BLaER1 treated with 17β-estradiol and CSF1 and Interleukin-3, amounts not matched to agents 10 nM and 100 nM (cell line): ENCODE measurements around the gene SHMT1.
"Not testable (repeated sequence)": the region's sequence is repeated elsewhere in the genome, so short reads cannot be mapped to it uniquely, and the experiment has no call there.

Experiments used
- H3K27ac ChIP-seq, 11 experiments: shearing (Covaris generic); formaldehyde crosslinking; 2 replicates each; pipeline ENCODE4 v1.8.1; 2022
- H3K27me3 ChIP-seq, 11 experiments: shearing (Covaris generic); formaldehyde crosslinking; 2 replicates each; pipeline ENCODE4 v1.8.1; 2022
- H3K36me3 ChIP-seq, 11 experiments: shearing (Covaris generic); formaldehyde crosslinking; 2 replicates each; pipeline ENCODE4 v1.8.1; 2022
- H3K4me1 ChIP-seq, 10 experiments: shearing (Covaris generic); formaldehyde crosslinking; 2 replicates each; pipeline ENCODE4 v1.8.1; 2022
- H3K4me2 ChIP-seq, 11 experiments: shearing (Covaris generic); formaldehyde crosslinking; 2 replicates each; pipeline ENCODE4 v1.8.1; 2022
- H3K4me3 ChIP-seq, 10 experiments: shearing (Covaris generic); formaldehyde crosslinking; 2 replicates each; pipeline ENCODE4 v1.8.1; 2022
- H3K9ac ChIP-seq, 11 experiments: shearing (Covaris generic); formaldehyde crosslinking; 2 replicates each; pipeline ENCODE4 v1.8.1; 2022
- H3K9me3 ChIP-seq, 11 experiments: shearing (Covaris generic); formaldehyde crosslinking; replicated peaks in 1 of 11; 2 replicates each; pipeline ENCODE4 v1.8.1; 2022
- H4K20me1 ChIP-seq, 11 experiments: shearing (Covaris generic); formaldehyde crosslinking; 2 replicates each; pipeline ENCODE4 v1.8.1; 2022
- Cebpa-rat ChIP-seq, 11 experiments: shearing (Covaris generic); IDR thresholded peaks; 2 replicates each; pipeline ENCODE4 v1.8.1; 2022

Gene SHMT1

DNA sequence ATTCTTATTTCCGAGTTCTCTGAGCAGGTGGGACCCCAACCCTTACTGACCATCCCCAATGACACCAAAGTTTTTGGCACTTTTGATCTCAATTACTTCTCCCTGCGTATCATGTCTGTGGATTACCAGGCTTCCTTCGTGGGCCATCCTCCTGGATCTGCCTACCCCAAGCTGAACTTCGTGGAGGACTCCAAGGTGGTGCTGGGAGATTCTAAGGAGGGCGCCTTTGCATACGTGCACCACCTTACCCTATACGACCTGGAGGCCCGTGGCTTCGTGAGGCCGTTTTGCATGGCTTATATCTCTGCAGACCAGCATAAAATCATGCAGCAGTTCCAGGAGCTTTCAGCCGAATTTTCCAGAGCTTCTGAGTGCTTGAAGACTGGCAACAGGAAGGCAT, 47.4 kb downstream of the SHMT1 start:
- H3K4me2 ChIP-seq = peak overlapping the region; percentile 89 to 98 (median 95)
- H3K27me3 ChIP-seq = no peaks in the 10 kb centered on the region
- H4K20me1 ChIP-seq = peaks cover 59 to 82% (median 75%) of the 10 kb centered on the region in 11 experiments
- no peak for TF ChIP-seq Cebpa-rat (IDR thresholded peaks at IDR 0.05)
- H3K27ac ChIP-seq = peak overlapping the region; percentile 91 to 100 (median 94)
- peaks cover 31 to 72% (median 63%) of the 10 kb centered on the region in 11 experiments for H3K36me3 ChIP-seq
- peaks cover 62 to 85% (median 76%) of the 10 kb centered on the region in 10 experiments for H3K4me1 ChIP-seq
- H3K4me3 ChIP-seq = peak overlapping the region; percentile 70 to 97 (median 88)
- peaks cover 0 to 15% (median 0%) of the 10 kb centered on the region in 11 experiments; a peak in 4 of 22 replicates for H3K9me3 ChIP-seq
- peak overlapping the region; percentile 85 to 99 (median 96) for H3K9ac ChIP-seq

DNA sequence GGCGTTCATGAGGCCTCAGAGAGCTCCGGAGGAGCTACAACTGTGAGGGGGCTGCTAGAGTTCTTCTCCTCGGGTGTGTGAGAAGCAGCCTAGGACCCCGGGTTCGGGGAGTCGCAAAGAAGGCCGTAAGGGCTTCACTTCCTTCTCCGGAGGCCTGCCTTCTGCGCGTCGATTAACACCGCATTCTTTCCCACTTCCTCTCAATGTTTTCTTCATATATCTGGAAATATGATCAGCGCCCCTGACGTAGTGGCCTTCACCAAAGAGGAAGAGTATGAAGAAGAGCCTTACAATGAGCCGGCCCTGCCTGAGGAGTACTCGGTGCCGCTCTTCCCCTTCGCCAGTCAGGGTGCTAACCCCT, 47.8 kb downstream of the SHMT1 start:
- H3K4me1 ChIP-seq = peaks cover 62 to 82% (median 74%) of the 10 kb centered on the region in 10 experiments

DNA sequence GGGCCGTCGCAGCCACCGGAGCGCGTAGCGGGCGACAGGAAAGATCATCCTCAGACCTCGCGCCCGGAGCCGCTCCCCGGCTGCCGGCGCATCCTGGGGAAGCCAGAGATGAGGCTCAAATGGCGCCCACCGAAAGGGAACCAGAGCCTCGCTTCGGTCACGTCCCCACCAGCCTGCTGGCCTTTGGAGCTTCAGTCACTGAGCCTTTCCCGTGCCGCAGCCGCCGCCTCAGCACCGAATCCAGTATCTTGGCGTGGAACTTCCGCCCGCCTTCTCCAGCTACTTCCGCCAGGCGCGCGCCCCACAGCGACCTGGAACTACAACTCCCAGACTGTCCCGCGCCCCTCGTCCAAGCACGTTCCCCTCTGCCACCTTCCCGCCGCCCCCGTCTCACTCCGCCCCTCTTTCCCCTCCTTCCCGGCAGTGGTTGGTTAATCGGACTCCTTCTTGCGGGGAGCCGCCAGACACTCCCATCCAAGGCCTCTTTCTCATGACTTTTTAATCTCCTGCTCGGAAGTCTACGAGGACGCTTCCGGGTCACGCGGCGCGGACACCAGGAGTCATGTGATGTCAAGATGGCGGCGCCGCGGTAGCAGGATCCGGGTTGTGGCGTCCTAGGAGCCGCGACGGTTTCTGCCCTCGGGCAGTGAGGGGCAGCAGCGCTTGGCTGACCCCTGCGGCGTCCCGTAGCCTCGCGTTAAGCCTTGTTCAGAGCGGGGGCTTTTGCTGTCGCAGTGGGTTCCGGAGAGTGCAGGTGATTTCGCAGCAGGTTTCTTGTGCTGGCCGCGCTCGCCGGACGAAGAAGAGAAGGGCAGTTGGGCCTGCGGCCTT, 48.4 kb downstream of the SHMT1 start, which contains the start of the genes SMCR8 and TOP3A:
Gene SMCR8, plus strand, starts transcription at position 563 of the 831 bp plus-strand sequence. CDS start 497 bp downstream, outside the sequence.
Gene TOP3A, minus strand, starts transcription at position 264 of the 831 bp plus-strand sequence. Its CDS starts 216 bp downstream, at position 48.
- H3K4me3 ChIP-seq = peak within 1 kb of the TSS; percentile 70 to 97 (median 88)
- H4K20me1 ChIP-seq = peaks cover 57 to 82% (median 75%) of the 10 kb centered on the region in 11 experiments
- H3K4me2 ChIP-seq = peak within 1 kb of the TSS; percentile 92 to 99 (median 96)
- H3K4me1 ChIP-seq = peaks cover 58 to 77% (median 68%) of the 10 kb centered on the region in 10 experiments
- H3K27ac ChIP-seq = peak within 1 kb of the TSS; percentile 91 to 100 (median 94)
- H3K9ac ChIP-seq = peak within 1 kb of the TSS; percentile 85 to 99 (median 96)
- no peaks in the 10 kb centered on the region for H3K27me3 ChIP-seq
- no peak for TF ChIP-seq Cebpa-rat (IDR thresholded peaks at IDR 0.05)
- H3K36me3 ChIP-seq = peaks cover 40 to 72% (median 61%) of the 10 kb centered on the region in 11 experiments
- H3K9me3 ChIP-seq = peaks cover 0 to 15% (median 0%) of the 10 kb centered on the region in 11 experiments; a peak in 4 of 22 replicates

More for the DNA sequence above, 47.8 kb downstream of the SHMT1 start:
- no peak for TF ChIP-seq Cebpa-rat (IDR thresholded peaks at IDR 0.05)
- Histone ChIP-seq H4K20me1 (peaks cover 58 to 82% (median 75%) of the 10 kb centered on the region in 11 experiments), H3K27ac (peak overlapping the region; percentile 91 to 100 (median 94)), H3K9me3 (peaks cover 0 to 15% (median 0%) of the 10 kb centered on the region in 11 experiments; a peak in 4 of 22 replicates), H3K27me3 (no peaks in the 10 kb centered on the region), H3K36me3 (peaks cover 34 to 72% (median 60%) of the 10 kb centered on the region in 11 experiments), H3K4me2 (peak overlapping the region; percentile 89 to 98 (median 95)), H3K4me3 (peak overlapping the region; percentile 70 to 97 (median 88)), H3K9ac (peak overlapping the region; percentile 85 to 99 (median 96))

DNA sequence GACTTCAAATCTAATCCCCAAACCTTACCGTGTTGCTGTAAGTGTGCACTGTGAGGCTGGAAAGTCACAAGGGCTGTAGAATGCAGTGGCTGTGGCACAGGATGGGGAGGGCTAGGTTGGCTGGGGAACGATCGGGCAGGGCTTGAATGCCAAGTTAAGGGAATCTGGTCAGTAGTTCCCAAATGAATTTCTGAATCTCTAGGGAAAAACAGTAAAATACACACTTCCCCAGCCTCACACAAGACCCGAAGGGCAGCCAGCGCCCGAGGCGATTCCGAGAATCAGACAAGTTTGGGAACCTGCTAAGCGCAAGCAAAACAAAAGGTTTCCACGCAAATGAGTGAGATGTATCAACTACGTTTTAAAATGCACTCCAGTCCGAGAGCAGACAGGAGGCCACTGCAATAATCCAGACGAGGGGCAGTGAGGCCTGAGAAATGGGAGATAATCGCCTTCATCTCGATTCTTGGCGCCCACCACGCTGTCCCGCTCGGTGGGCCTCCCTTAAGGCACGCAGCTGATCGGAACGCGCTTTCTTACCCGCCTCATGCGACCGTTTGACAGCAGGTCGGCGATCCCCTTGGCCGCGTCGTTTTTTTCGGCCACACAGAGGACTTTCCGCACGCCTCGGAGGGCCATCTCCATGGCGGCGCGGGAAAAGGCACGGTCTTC, 49.2 kb downstream of the SHMT1 start:
- H3K9ac ChIP-seq = peak overlapping the region; percentile 85 to 99 (median 96)
- H3K4me3 ChIP-seq = peak overlapping the region; percentile 70 to 97 (median 88)
- peaks cover 0 to 15% (median 0%) of the 10 kb centered on the region in 11 experiments; a peak in 4 of 22 replicates for H3K9me3 ChIP-seq
- H3K27me3 ChIP-seq = no peaks in the 10 kb centered on the region
- H3K4me1 ChIP-seq = peaks cover 53 to 69% (median 61%) of the 10 kb centered on the region in 10 experiments
- H3K27ac ChIP-seq = peak overlapping the region; percentile 91 to 100 (median 94)
- H3K4me2 ChIP-seq = peak overlapping the region; percentile 92 to 99 (median 95)
- H3K36me3 ChIP-seq = peaks cover 47 to 75% (median 62%) of the 10 kb centered on the region in 11 experiments
- no peak for TF ChIP-seq Cebpa-rat (IDR thresholded peaks at IDR 0.05)
- peaks cover 52 to 82% (median 74%) of the 10 kb centered on the region in 11 experiments for H4K20me1 ChIP-seq

DNA sequence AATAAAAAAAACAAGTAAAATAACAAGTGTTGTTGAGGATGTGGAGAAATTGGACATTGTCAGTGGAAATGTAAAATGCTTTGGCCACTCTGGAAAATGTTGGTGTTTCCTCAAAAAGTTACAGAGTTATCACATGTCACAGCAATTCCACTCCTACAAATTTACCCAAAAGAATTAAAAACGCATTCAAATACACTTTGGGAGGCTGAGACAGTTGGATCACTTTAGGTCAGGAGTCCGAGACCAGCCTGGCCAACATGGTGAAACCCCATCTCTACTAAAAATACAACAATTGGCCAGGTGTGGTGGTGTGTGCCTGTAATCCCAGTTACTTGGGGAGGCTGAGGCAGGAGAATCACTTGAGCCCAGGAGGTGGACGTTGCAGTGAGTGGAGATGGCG, 54.1 kb downstream of the SHMT1 start:
- Histone ChIP-seq H3K4me1 (peaks cover 17 to 34% (median 24%) of the 10 kb centered on the region in 10 experiments), H3K36me3 (peaks cover 77 to 94% (median 87%) of the 10 kb centered on the region in 11 experiments), H3K4me3 (no peak overlapping the region), H3K27ac (no peak overlapping the region), H3K27me3 (no peaks in the 10 kb centered on the region), H3K9me3 (no peaks in the 10 kb centered on the region), H4K20me1 (peaks cover 25 to 85% (median 58%) of the 10 kb centered on the region in 11 experiments; a peak in 20 of 22 replicates), H3K4me2 (no peak overlapping the region), H3K9ac (no peak overlapping the region)
- no peak for TF ChIP-seq Cebpa-rat (IDR thresholded peaks at IDR 0.05)

DNA sequence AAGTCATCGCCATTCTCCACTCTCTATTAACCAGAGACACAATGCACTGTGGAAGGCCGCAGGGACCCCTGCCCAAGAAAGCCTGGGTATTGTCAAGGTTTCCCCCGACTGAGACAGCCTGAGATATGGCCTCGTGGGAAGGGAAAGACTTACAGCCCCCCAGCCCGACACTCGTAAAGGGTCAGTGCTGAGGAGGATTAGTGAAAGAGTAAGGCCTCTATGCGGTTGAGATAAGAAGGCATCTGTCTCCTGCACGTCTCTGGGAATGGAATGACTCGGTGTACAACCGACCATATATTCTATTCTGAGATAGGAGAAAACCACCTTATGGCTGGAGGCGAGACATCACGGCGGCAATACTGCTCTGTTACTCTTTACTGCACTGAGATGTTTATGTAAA, 60.1 kb downstream of the SHMT1 start:
- H3K27me3 ChIP-seq, H3K9me3 ChIP-seq, H3K4me2 ChIP-seq, H3K4me3 ChIP-seq, H3K9ac ChIP-seq, H3K27ac ChIP-seq: not testable (repeated sequence)
- Histone ChIP-seq H3K4me1 (peaks cover 0 to 25% (median 6%) of the 10 kb centered on the region in 10 experiments; a peak in 10 of 20 replicates), H3K36me3 (peaks cover 93 to 95% (median 94%) of the 10 kb centered on the region in 11 experiments), H4K20me1 (peaks cover 0 to 44% (median 12%) of the 10 kb centered on the region in 11 experiments; a peak in 15 of 22 replicates)

DNA sequence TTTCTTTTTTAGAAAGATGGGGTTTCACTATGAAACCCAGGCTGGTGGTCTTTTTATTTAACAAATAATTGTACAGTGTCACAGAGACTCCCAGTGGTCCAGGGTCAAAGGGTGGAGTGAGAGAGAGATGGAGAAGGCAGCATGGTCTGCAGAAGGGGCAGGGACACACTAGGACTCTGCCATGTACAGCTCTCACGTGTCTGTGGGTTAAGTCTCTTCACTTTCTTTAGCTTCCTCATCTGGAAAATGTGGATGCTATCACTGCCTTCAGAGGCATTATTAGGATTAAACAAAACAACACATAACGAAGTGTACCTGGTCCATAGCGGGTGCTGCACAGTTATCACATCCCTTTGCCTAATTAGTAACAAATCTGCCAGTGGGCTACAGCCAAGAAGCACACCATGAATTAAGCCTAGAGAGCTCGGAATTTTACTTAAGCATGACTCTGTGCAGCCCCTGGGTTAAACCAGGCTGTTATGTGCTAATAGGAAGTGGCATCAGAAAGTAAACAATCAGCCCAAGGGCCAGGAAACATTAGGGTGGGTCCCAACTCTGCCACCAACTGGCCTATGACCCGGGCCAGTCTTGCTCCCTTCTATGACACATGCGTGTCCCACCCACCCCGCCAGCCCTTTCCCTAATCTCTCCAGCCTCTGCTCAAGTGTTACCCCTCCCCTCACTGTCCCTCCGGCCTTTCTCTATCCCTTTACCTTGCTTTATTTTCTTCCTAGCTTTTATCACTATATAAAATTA, 62.4 kb downstream of the SHMT1 start:
- H3K4me2 ChIP-seq = peak overlapping the region in 4 of 11 experiments; percentile 47 to 62 (median 54); a peak in 7 of 22 replicates
- peaks cover 0 to 42% (median 18%) of the 10 kb centered on the region in 10 experiments; a peak in 13 of 20 replicates for H3K4me1 ChIP-seq
- no peaks in the 10 kb centered on the region for H3K9me3 ChIP-seq
- peaks cover 71 to 87% (median 81%) of the 10 kb centered on the region in 11 experiments for H3K36me3 ChIP-seq
- no peaks in the 10 kb centered on the region for H3K27me3 ChIP-seq
- H3K4me3 ChIP-seq = no peak overlapping the region
- peak overlapping the region in 5 of 11 experiments; percentile 6 to 69 (median 62); a peak in 9 of 22 replicates for H3K27ac ChIP-seq
- no peak for TF ChIP-seq Cebpa-rat (IDR thresholded peaks at IDR 0.05)
- H4K20me1 ChIP-seq = peaks cover 0 to 29% (median 6%) of the 10 kb centered on the region in 11 experiments; a peak in 13 of 22 replicates
- H3K9ac ChIP-seq = peak overlapping the region in 4 of 11 experiments; percentile 5 to 55 (median 34); a peak in 5 of 22 replicates

DNA sequence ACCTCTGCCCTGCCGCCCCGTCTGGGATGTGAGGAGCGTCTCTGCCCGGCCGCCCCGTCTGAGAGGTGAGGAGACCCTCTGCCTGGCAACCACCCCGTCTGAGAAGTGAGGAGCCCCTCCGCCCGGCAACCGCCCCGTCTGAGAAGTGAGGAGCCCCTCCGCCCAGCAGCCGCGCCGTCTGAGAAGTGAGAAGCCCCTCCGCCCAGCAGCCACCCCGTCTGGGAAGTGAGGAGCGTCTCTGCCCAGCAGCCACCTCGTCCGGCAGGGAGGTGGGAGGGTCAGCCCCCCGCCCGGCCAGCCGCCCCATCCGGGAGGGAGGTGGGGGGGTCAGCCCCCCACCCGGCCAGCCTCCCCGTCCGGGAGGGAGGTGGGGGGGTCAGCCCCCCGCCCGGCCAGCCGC, 65.3 kb downstream of the SHMT1 start:
- not testable (repeated sequence) for H3K9ac ChIP-seq, H3K27me3 ChIP-seq, H3K9me3 ChIP-seq, H3K4me3 ChIP-seq, H3K4me2 ChIP-seq
- Histone ChIP-seq H3K4me1 (peaks cover 0 to 42% (median 18%) of the 10 kb centered on the region in 10 experiments; a peak in 13 of 20 replicates), H3K27ac (peak overlapping the region in 3 of 11 experiments; percentile 22 to 53 (median 50); a peak in 4 of 22 replicates), H3K36me3 (peaks cover 64 to 87% (median 81%) of the 10 kb centered on the region in 11 experiments), H4K20me1 (peaks cover 0 to 20% (median 0%) of the 10 kb centered on the region in 11 experiments; a peak in 8 of 22 replicates)
